ENCODE measurements around the gene CHD9NB.

DNA sequence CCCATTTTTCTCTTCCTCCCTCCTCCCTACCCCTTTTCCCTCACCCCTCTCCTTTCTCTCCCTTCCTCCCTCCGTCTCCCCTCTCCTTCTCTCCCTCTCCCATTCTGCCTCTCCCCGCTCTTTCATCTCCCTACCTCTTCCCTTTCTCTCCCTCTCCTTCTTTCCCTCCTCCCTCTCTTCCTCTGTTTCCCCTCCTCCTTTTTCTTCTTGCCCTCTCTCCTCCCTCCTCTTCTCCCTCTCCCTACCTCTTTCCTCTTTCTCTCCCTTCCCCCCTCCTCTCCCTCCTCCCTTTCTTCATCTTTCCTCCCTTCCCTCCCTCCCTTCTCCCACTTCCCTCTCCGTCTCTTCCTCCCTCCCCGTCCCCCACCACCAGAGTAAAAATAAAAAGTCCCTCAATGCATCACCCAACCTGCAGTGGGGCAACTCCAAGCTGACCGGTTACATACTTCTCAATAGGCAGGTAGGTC lies 10.4 kb downstream of the CHD9NB start:
- TF ChIP-seq, protein P1, sequence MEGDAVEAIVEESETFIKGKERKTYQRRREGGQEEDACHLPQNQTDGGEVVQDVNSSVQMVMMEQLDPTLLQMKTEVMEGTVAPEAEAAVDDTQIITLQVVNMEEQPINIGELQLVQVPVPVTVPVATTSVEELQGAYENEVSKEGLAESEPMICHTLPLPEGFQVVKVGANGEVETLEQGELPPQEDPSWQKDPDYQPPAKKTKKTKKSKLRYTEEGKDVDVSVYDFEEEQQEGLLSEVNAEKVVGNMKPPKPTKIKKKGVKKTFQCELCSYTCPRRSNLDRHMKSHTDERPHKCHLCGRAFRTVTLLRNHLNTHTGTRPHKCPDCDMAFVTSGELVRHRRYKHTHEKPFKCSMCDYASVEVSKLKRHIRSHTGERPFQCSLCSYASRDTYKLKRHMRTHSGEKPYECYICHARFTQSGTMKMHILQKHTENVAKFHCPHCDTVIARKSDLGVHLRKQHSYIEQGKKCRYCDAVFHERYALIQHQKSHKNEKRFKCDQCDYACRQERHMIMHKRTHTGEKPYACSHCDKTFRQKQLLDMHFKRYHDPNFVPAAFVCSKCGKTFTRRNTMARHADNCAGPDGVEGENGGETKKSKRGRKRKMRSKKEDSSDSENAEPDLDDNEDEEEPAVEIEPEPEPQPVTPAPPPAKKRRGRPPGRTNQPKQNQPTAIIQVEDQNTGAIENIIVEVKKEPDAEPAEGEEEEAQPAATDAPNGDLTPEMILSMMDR (IDR thresholded peaks at IDR 0.05; ENCODE audit: insufficient read depth, low read length): no peak
- TF ChIP-seq POLR2AphosphoS5 (IDR thresholded peaks at IDR 0.05; ENCODE audit: low read depth) (no peak), REST (IDR thresholded peaks at IDR 0.05; ENCODE audit: insufficient replicate concordance, low read depth) (no peak), GABPA (IDR thresholded peaks at IDR 0.05; ENCODE audit: low read depth) (no peak)
